ENCODE measurements around the gene PARG. TPM values are rescaled to one million over a fixed set of nuclear protein-coding genes. Genes with fewer than 3 reads are reported as not detected.
"Not testable (repeated sequence)": the region's sequence is repeated elsewhere in the genome, so short reads cannot be mapped to it uniquely, and the experiment has no call there.

The PARG gene
- total and polyA plus RNA-seq, 2 donors (not counting 3 experiments of a cell fraction or from before 2014, with no cell fraction given): 6.1 to 27.6 TPM

DNA sequence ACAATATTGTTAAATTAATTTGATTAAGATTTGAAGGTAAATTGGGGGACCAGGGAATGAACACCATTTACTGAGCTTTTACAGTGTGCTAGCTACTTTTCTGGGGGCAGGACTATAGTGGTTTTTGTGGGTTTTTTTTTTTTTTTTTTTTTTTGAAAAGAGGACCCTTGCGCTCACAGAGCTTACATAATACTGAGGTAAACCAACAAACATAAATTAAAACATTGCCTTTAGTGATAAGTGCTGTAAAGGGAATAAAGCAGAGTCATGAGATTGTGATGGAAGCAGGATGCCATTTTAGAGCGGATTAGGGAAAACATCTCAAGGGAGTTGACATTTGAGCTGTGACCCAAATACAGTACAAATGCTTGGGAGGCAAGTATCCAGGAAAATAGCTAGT lies 1.8 kb upstream of the PARG start:
- POLR2A ChIA-PET; H3K9ac ChIP-seq (replicated peaks; ENCODE audit: extremely low read depth, insufficient read depth, low read length); H2AFZ ChIP-seq (ENCODE audit: low read depth, low read length); CTCF ChIA-PET; H3K4me2 ChIP-seq (ENCODE audit: insufficient read depth, low read length); H3K4me1 ChIP-seq (ENCODE audit: control insufficient read depth, extremely low read depth, insufficient read depth, low read length); H3K9me3 ChIP-seq (replicated peaks; ENCODE audit: control insufficient read depth, insufficient read depth, low read length); BruUV-seq (replicated peaks); FAIRE-seq; H3K27me3 ChIP-seq (ENCODE audit: control insufficient read depth in 2 of 2, insufficient read depth in 2 of 2, low read length in 2 of 2); dilution Hi-C loops (cut with MboI; ENCODE audit: extremely low pct_ligation_motif_present, low sequenced_read_pairs); H3K4me3 ChIP-seq (replicated peaks in 1 of 3; ENCODE audit: insufficient read depth in 1 of 3, low read depth in 1 of 3, low read length in 3 of 3); H3K36me3 ChIP-seq (ENCODE audit: control insufficient read depth in 2 of 2, extremely low read depth in 1 of 2, insufficient read depth in 2 of 2, low read length in 2 of 2); DNase-seq (ENCODE audit: low read depth, low spot score); H3K9me1 ChIP-seq (replicated peaks; ENCODE audit: control insufficient read depth, extremely low read depth, insufficient read depth, low read length); H4K20me1 ChIP-seq (replicated peaks; ENCODE audit: control insufficient read depth, extremely low read depth, insufficient read depth, low read length); H3K27ac ChIP-seq (ENCODE audit: insufficient read depth, low read depth, low read length); intact Hi-C loops (cut with micrococcal nuclease): not testable (repeated sequence)
- H3K79me2 ChIP-seq (ENCODE audit: control insufficient read depth, insufficient read depth, low read length): peaks cover 48% of the 10 kb centered on the region

DNA sequence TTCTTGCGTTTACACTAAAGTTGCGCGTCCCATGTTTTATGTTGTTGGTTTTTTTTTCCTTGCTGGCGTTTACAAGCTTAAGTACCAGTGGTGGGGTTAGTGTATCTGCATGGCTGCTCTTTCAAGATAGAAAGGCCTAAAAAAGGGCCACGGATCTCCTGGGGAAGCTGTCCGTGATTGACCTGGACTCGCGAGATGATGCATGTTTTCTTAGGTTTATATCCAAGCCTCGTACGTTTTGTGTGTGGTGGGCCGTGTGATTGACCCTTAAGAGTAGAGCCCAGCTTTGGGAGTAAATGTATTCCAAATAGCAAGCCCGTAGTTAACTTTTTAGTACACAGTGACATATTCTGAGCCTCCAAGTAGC lies 495 bp upstream of the PARG start:
- Histone ChIP-seq H3K79me2 (ENCODE audit: control insufficient read depth, insufficient read depth, low read length) (peaks cover 47% of the 10 kb centered on the region), H3K4me2 (ENCODE audit: insufficient read depth, low read length) (peak overlapping the region; percentile 64), H3K9ac (replicated peaks; ENCODE audit: extremely low read depth, insufficient read depth, low read length) (peak overlapping the region; percentile 91), H3K4me3 (replicated peaks in 1 of 3; ENCODE audit: insufficient read depth in 1 of 3, low read depth in 1 of 3, low read length in 3 of 3) (peak overlapping the region; percentile 55 to 72 (median 72)), H2AFZ (ENCODE audit: low read depth, low read length) (peak overlapping the region; percentile 49), H3K27ac (ENCODE audit: insufficient read depth, low read depth, low read length) (peak overlapping the region; percentile 57)
- CTCF ChIA-PET; H3K9me3 ChIP-seq (replicated peaks; ENCODE audit: control insufficient read depth, insufficient read depth, low read length); POLR2A ChIA-PET; H4K20me1 ChIP-seq (replicated peaks; ENCODE audit: control insufficient read depth, extremely low read depth, insufficient read depth, low read length); H3K9me1 ChIP-seq (replicated peaks; ENCODE audit: control insufficient read depth, extremely low read depth, insufficient read depth, low read length); H3K36me3 ChIP-seq (ENCODE audit: control insufficient read depth in 2 of 2, extremely low read depth in 1 of 2, insufficient read depth in 2 of 2, low read length in 2 of 2); dilution Hi-C loops (cut with MboI; ENCODE audit: extremely low pct_ligation_motif_present, low sequenced_read_pairs); H3K27me3 ChIP-seq (ENCODE audit: control insufficient read depth in 2 of 2, insufficient read depth in 2 of 2, low read length in 2 of 2); FAIRE-seq; H3K4me1 ChIP-seq (ENCODE audit: control insufficient read depth, extremely low read depth, insufficient read depth, low read length): not testable (repeated sequence)
- DNase-seq (ENCODE audit: low read depth, low spot score): peak; percentile 61
- TSS peak; percentile 71 for BruUV-seq (replicated peaks)
- intact Hi-C loops (cut with micrococcal nuclease): loop anchor here (1.0 kb wide), 1 partner anchor 349 kb away; no protein-coding TSS in a partner anchor

DNA sequence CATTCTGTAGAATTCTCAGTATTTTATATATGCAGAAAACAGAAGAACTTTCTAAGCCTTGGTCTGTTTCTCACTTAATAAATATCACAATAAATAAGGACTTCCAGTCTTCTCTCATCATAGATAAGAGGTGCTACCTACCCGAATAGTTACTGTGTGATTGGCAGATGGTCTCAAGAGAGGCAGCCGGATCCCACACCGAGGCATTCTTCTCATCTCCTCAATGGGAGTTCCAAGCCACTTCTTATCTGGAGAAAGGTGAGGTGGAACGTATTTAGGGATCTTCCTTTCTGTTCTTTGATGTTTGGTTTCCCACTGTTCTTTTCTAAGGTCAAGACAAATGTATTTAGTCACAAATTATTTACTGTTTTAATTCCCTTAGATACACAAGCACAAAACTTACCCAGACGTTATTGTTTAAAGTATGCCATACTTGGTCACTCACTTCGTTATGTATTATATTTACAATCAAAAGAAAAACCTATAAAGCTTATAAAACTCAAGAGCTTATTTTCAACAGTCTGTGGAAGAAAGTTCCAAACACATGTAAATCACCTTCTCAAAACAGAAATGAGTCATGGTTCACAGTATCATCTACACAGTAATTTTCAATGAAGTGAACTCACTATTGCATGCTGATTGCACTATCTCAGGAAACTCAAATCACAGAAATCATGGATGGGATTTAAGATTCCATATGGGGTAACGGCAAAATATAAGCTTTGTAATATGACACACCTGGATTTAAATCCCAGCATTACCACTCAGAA lies 9.7 kb downstream of the PARG start:
- H3K4me2 ChIP-seq (ENCODE audit: insufficient read depth, low read length); FAIRE-seq; H3K36me3 ChIP-seq (ENCODE audit: control insufficient read depth in 2 of 2, extremely low read depth in 1 of 2, insufficient read depth in 2 of 2, low read length in 2 of 2); H3K9me3 ChIP-seq (replicated peaks; ENCODE audit: control insufficient read depth, insufficient read depth, low read length); H3K9ac ChIP-seq (replicated peaks; ENCODE audit: extremely low read depth, insufficient read depth, low read length); H3K27me3 ChIP-seq (ENCODE audit: control insufficient read depth in 2 of 2, insufficient read depth in 2 of 2, low read length in 2 of 2); H3K4me3 ChIP-seq (replicated peaks in 1 of 3; ENCODE audit: insufficient read depth in 1 of 3, low read depth in 1 of 3, low read length in 3 of 3); BruUV-seq (replicated peaks); dilution Hi-C loops (cut with MboI; ENCODE audit: extremely low pct_ligation_motif_present, low sequenced_read_pairs); H3K27ac ChIP-seq (ENCODE audit: insufficient read depth, low read depth, low read length); H3K79me2 ChIP-seq (ENCODE audit: control insufficient read depth, insufficient read depth, low read length); POLR2A ChIA-PET; intact Hi-C loops (cut with micrococcal nuclease); DNase-seq (ENCODE audit: low read depth, low spot score); H3K4me1 ChIP-seq (ENCODE audit: control insufficient read depth, extremely low read depth, insufficient read depth, low read length); H3K9me1 ChIP-seq (replicated peaks; ENCODE audit: control insufficient read depth, extremely low read depth, insufficient read depth, low read length); H4K20me1 ChIP-seq (replicated peaks; ENCODE audit: control insufficient read depth, extremely low read depth, insufficient read depth, low read length); CTCF ChIA-PET; H2AFZ ChIP-seq (ENCODE audit: low read depth, low read length): not testable (repeated sequence)

DNA sequence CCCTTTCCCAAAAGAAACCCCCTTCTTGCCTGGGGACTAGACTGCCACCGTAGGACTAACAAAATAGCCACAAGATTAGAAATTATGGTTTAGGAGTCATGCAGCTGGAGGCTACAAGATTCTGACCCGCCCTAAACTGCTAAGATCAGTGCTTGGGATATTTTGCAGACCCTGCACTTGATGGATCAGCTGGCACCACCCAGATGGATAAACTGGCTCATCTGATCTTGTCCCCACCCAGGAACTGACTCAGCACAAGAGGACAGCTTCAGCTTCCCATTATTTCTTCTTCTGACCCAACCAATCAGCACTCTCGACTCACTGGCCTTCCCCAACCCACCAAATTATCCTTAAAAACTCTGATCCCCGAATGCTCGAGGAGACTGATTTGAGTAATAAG lies 10.6 kb downstream of the PARG start:
- FAIRE-seq; POLR2A ChIA-PET; H3K4me3 ChIP-seq (replicated peaks in 1 of 3; ENCODE audit: insufficient read depth in 1 of 3, low read depth in 1 of 3, low read length in 3 of 3); BruUV-seq (replicated peaks); H3K27me3 ChIP-seq (ENCODE audit: control insufficient read depth in 2 of 2, insufficient read depth in 2 of 2, low read length in 2 of 2); H3K9ac ChIP-seq (replicated peaks; ENCODE audit: extremely low read depth, insufficient read depth, low read length); H3K27ac ChIP-seq (ENCODE audit: insufficient read depth, low read depth, low read length); H2AFZ ChIP-seq (ENCODE audit: low read depth, low read length); H3K4me1 ChIP-seq (ENCODE audit: control insufficient read depth, extremely low read depth, insufficient read depth, low read length); H3K4me2 ChIP-seq (ENCODE audit: insufficient read depth, low read length); dilution Hi-C loops (cut with MboI; ENCODE audit: extremely low pct_ligation_motif_present, low sequenced_read_pairs); DNase-seq (ENCODE audit: low read depth, low spot score); H4K20me1 ChIP-seq (replicated peaks; ENCODE audit: control insufficient read depth, extremely low read depth, insufficient read depth, low read length); H3K9me1 ChIP-seq (replicated peaks; ENCODE audit: control insufficient read depth, extremely low read depth, insufficient read depth, low read length); H3K79me2 ChIP-seq (ENCODE audit: control insufficient read depth, insufficient read depth, low read length); CTCF ChIA-PET; H3K9me3 ChIP-seq (replicated peaks; ENCODE audit: control insufficient read depth, insufficient read depth, low read length); H3K36me3 ChIP-seq (ENCODE audit: control insufficient read depth in 2 of 2, extremely low read depth in 1 of 2, insufficient read depth in 2 of 2, low read length in 2 of 2); intact Hi-C loops (cut with micrococcal nuclease): not testable (repeated sequence)

Data from endothelial cell of umbilical vein (primary cell).